VCaP (cell line): ENCODE measurements around the gene AP1S3.

Experiments used
- H3K27ac ChIP-seq: fragments of 450-650 bp; 2 replicates; pipeline ENCODE4 v1.5.1; 2017
- TF ChIP-seq, protein P1 (sequence below): fragments of 450-650 bp; conservative IDR thresholded peaks from 2 replicates; pipeline ENCODE4 v1.5.1; 2017; ENCODE audit warnings: mild to moderate bottlenecking, moderate library complexity

The AP1S3 gene

DNA sequence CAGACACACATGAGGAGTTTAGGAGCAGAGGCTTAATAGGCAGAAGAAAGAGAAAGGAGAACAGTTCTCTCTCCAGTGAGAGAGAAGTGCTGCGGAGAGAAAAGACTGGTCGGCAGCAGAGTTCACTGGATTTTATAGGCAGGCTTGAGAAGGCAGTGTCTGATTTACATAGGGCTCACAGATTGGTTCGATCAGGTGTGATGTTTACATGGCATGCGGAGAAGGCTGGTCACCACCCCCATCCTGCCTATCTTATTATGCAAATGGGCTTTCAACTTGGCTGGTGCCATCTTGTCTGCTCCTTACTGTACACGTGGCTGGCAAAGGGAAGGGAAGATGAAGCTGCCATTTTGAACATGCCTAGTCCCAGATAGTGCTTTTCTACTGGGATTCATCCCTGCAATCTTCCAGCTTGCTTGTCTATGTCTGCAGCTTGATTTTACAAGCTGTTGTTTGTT, 113.4 kb downstream of the AP1S3 start:
- no peak overlapping the region for H3K27ac ChIP-seq
- TF ChIP-seq, protein P1, sequence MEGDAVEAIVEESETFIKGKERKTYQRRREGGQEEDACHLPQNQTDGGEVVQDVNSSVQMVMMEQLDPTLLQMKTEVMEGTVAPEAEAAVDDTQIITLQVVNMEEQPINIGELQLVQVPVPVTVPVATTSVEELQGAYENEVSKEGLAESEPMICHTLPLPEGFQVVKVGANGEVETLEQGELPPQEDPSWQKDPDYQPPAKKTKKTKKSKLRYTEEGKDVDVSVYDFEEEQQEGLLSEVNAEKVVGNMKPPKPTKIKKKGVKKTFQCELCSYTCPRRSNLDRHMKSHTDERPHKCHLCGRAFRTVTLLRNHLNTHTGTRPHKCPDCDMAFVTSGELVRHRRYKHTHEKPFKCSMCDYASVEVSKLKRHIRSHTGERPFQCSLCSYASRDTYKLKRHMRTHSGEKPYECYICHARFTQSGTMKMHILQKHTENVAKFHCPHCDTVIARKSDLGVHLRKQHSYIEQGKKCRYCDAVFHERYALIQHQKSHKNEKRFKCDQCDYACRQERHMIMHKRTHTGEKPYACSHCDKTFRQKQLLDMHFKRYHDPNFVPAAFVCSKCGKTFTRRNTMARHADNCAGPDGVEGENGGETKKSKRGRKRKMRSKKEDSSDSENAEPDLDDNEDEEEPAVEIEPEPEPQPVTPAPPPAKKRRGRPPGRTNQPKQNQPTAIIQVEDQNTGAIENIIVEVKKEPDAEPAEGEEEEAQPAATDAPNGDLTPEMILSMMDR: no peak

DNA sequence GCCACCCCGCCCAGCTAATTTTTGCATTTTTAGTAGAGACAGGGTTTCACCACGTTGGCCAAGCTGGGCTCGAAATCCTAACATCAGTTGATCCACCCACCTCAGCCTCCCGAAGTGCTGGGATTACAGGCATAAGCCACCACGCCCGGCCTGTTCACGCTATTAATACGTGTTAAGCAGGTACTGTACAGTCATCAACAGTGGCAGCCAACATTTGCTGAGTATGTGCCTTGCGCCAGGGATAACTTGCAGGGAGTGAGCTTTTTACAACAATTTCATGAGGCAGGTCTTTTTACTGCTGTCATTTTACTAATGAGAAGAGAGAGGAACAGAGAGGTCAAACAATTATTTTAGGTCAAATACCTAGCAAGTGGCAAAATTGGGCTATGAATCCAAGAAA, 115.2 kb downstream of the AP1S3 start:
- TF ChIP-seq, protein P1: no peak
- no peak overlapping the region for H3K27ac ChIP-seq

DNA sequence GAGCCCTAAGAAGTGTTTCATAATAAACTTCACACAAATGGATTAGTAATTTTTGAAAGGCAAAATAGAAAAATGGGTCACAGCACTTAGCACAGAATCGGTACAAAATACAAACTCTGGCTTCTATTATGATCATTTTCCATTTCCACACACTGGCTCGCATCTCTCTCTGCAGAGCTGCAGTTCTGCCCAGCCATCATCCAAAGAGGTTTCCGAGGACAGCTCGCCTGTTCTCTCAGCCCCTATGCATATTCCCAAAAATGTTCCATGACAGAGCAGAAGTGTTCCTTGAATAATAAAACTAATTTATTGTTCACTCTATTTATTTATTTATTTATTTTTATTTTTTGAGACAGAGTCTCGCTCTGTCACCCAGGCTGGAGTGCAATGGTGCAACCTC, 115.6 kb downstream of the AP1S3 start:
- H3K27ac ChIP-seq: no peak overlapping the region
- TF ChIP-seq, protein P1: no peak

DNA sequence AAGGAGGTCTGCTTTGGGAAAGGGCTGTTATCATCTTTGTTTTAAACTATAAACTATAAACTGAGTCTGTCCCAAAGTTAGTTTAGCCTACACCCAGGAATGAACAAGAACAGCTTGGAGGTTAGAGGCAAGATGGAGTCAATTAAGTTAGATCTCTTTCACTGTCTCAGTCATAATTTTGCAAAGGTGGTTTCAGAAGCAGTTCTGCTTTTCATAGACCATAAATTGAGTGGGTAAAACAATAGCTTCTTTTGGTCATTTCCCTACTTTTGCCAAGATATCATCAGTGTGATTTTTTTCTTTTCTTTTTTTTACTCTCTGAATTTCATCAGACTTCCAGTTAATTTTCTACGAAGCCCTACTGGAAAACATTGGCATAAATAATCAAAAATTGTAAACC, 117.0 kb downstream of the AP1S3 start:
- TF ChIP-seq, protein P1: no peak

DNA sequence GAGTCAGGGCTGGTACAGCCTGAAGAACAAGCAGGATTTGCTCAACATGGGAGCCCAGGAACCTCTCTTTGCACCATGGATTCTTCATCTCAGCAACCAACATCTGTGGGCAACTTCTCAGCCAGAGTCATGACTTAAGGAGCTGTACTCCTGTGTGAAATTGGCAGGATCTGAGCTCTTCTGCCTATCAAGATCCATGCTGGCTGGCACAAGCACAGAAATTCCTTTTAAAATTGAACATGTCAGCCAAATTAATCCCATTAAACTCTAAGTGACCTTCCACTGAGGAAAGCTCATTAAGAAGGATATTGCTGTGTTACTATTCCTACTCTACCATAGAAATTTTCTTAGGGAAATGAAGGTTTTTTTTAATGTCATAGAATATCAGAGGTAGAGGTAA, 124.7 kb downstream of the AP1S3 start:
- H3K27ac ChIP-seq: no peak overlapping the region
- TF ChIP-seq, protein P1: no peak

More for the DNA sequence above, 117.0 kb downstream of the AP1S3 start:
- H3K27ac ChIP-seq: no peak overlapping the region

DNA sequence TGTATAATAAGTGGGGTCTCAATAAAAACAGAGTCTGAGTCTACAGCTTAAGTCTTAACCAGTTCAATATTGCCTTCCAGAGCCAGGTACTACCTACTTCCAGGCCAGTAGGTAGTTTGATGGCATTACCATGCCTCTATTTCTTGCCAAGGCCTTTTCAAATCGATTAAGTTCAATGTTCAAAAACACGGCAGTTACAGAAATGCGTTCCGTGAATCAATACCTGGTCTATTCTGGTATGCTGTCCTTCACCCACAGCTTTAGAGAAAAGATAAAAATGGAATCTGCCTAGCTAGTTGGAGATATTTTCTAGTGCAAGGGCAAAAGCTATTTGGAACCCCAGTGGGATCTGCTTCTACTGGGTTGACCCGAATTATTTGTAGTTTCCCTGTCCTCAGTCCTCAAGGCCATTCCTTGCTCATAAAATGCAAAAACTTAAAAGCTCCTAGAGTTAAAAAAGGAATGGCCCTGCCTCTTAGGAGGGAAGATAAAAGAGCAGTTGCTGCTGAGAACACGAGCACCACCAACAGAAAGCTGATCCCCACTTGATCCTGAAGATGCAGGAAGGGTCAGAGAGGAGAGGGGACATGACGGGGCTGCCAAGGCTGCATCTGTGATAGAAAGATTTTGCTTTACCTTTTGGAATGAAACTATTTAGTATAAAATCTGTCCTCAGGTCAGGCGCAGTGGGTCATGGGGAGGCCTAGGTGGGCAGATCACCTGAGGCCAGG, 125.6 kb downstream of the AP1S3 start:
- TF ChIP-seq, protein P1: no peak
- no peak overlapping the region for H3K27ac ChIP-seq
